Upper lobe of left lung (tissue), 4 donors: ENCODE data around the gene ARHGAP11A.

ENCODE experiments used
- CTCF ChIP-seq, 6 experiments: fragments of 450-650 bp in 4 of 6; fragments of 200-600 bp in 2 of 6; sonication (generic) in 2 of 6; IDR thresholded peaks; one replicate each; pipeline ENCODE4 v1.5.1; 2016 to 2019; ENCODE audit warnings: antibody characterized with exemption in 6 of 6
- POLR2A ChIP-seq, 4 donors: fragments of 450-650 bp; IDR thresholded peaks; one replicate each; pipeline ENCODE4 v1.5.1; 2016 to 2017; ENCODE audit warnings: antibody characterized with exemption in 4 of 4, mild to moderate bottlenecking in 2 of 4

- no peak for TF ChIP-seq CTCF (IDR thresholded peaks at IDR 0.05)
- TF ChIP-seq POLR2A (IDR thresholded peaks at IDR 0.05), result no peak
Observed at GRCh38 chr15:32668942-32669341, 53.6 kb downstream of the ARHGAP11A start.
